HepG2 (cell line): ENCODE measurements around the gene SLC9A4. TPM values are rescaled to one million over a fixed set of nuclear protein-coding genes. Genes with fewer than 3 reads are reported as not detected.

Source experiments
- ATAC-seq: fragments of 200-7000 bp; cut with Tn5 transposase; 3 replicates; pipeline ENCODE4 v1.9.1; 2020; ENCODE audit warnings: mild to moderate bottlenecking, moderate library complexity
- BruUV-seq: library from RNA; stranded (reverse); fragments of 400-500 nt; replicated peaks from 2 replicates; lab custom pipeline; 2021; lab: Mats Ljungman, UMichigan
- CTCF ChIA-PET: fragments of 300-600 bp; formaldehyde crosslinking; extraction: SDS; loops from one replicate; lab custom pipeline; 2021; ENCODE audit warnings: low total read pairs, inconsistent platforms, low intra/inter-chr PET ratio; lab: Yijun Ruan, JAX
- POLR2A ChIA-PET: fragments of 350-600 bp; sonication (Branson Sonifier 250); formaldehyde crosslinking; loops from one replicate; lab custom pipeline; 2020; ENCODE audit warnings: antibody characterized with exemption, inconsistent platforms; lab: Yijun Ruan, JAX
- DNase-seq: peaks from one replicate; pipeline ENCODE4 v3.0.0-alpha.2; 2015; ENCODE audit warnings: low spot score
- FAIRE-seq: peaks from 3 replicates; lab custom pipeline; 2011; peaks lifted over from hg19 to GRCh38; lab: Jason Lieb, UNC
- H2AFZ ChIP-seq: one replicate; pipeline ENCODE4 v1.6.1; 2011; ENCODE audit warnings: low read length, inconsistent platforms
- H3K27ac ChIP-seq: fragments of 300-600 bp; 3 replicates; pipeline ENCODE4 v1.8.0; 2011; ENCODE audit warnings: mixed run types, mild to moderate bottlenecking, mixed read lengths, low read length, inconsistent platforms; ENCODE audit not compliant: insufficient read depth; ENCODE audit errors: extremely low read length
- H3K27me3 ChIP-seq, 2 experiments: fragments of 200-600 bp in 1 of 2; 2 replicates in 1 of 2; 3 replicates in 1 of 2; pipeline versions ENCODE4 v1.6.0 to v1.8.0; 2011; ENCODE audit warnings: low read length in 2 of 2, mild to moderate bottlenecking in 2 of 2, moderate library complexity in 2 of 2, inconsistent platforms in 1 of 2; ENCODE audit not compliant: insufficient read depth in 2 of 2, control insufficient read depth in 1 of 2
- H3K36me3 ChIP-seq, 2 experiments: fragments of 200-600 bp in 1 of 2; replicated peaks in 1 of 2; 2 replicates in 1 of 2; 3 replicates in 1 of 2; pipeline versions ENCODE4 v1.5.1 to v1.8.0; 2011; ENCODE audit warnings: low read length in 2 of 2, inconsistent platforms in 1 of 2; ENCODE audit not compliant: insufficient read depth in 2 of 2, control insufficient read depth in 1 of 2
- H3K4me1 ChIP-seq: 2 replicates; pipeline ENCODE4 v1.5.1; 2012; ENCODE audit warnings: low read length, inconsistent platforms; ENCODE audit not compliant: insufficient read depth
- H3K4me2 ChIP-seq: 2 replicates; pipeline ENCODE4 v1.6.0; 2011; ENCODE audit warnings: low read depth, low read length, inconsistent platforms
- H3K4me3 ChIP-seq, 3 experiments: fragments of 200-600 bp in 1 of 3; sonication (generic), shearing (Covaris generic) in 1 of 3; replicated peaks in 1 of 3; 2 replicates each; pipeline ENCODE4 v1.5.1; 2011 to 2016; ENCODE audit warnings: low read length in 3 of 3, inconsistent platforms in 2 of 3, low read depth in 2 of 3, mild to moderate bottlenecking in 2 of 3, control low read depth in 1 of 3, mixed read lengths in 1 of 3; ENCODE audit not compliant: insufficient read depth in 1 of 3
- H3K79me2 ChIP-seq: one replicate; pipeline ENCODE4 v1.6.1; 2011; ENCODE audit warnings: low read length, inconsistent platforms; ENCODE audit not compliant: insufficient read depth
- H3K9ac ChIP-seq: 2 replicates; pipeline ENCODE4 v1.6.0; 2011; ENCODE audit warnings: mild to moderate bottlenecking, low read depth, low read length, inconsistent platforms; ENCODE audit not compliant: insufficient read depth
- H3K9me3 ChIP-seq: 2 replicates; pipeline ENCODE4 v1.5.1; 2012; ENCODE audit warnings: mild to moderate bottlenecking, low read length
- H4K20me1 ChIP-seq: 2 replicates; pipeline ENCODE4 v1.6.0; 2011; ENCODE audit warnings: inconsistent platforms, mild to moderate bottlenecking, low read length, moderate library complexity; ENCODE audit not compliant: insufficient read depth
- AHR ChIP-seq: IDR thresholded peaks from 2 replicates; pipeline ENCODE4 v1.6.1; 2018; ENCODE audit warnings: missing genetic modification reagents, missing compliant biosample characterization
- CBX2 ChIP-seq, 2 experiments: fragments of 200-600 bp in 1 of 2; sonication (generic); formaldehyde crosslinking in 1 of 2; IDR thresholded peaks; 2 replicates each; pipeline versions ENCODE4 v1.7.0 to v1.8.1; 2018 to 2022; ENCODE audit warnings: low read depth in 2 of 2, low read length in 1 of 2, mild to moderate bottlenecking in 1 of 2, missing genetic modification reagents in 1 of 2
- JARID2 ChIP-seq: sonication (generic); formaldehyde crosslinking; IDR thresholded peaks from 2 replicates; pipeline ENCODE4 v1.8.1; 2023; ENCODE audit warnings: missing genetic modification reagents, inconsistent platforms; ENCODE audit not compliant: insufficient replicate concordance
- MED8 ChIP-seq: sonication (generic); formaldehyde crosslinking; IDR thresholded peaks from 2 replicates; pipeline ENCODE4 v1.8.1; 2023; ENCODE audit warnings: mild to moderate bottlenecking, missing genetic modification reagents; ENCODE audit not compliant: insufficient replicate concordance
- MEF2D ChIP-seq: sonication (generic); formaldehyde crosslinking; IDR thresholded peaks from 2 replicates; pipeline ENCODE4 v1.5.1; 2020; ENCODE audit warnings: mild to moderate bottlenecking, missing genetic modification reagents
- NFE2L1 ChIP-seq: sonication (generic); formaldehyde crosslinking; IDR thresholded peaks from 2 replicates; pipeline ENCODE4 v1.4.0; 2020; ENCODE audit warnings: missing genetic modification reagents, mild to moderate bottlenecking, borderline replicate concordance
- PHF8 ChIP-seq: sonication (generic); formaldehyde crosslinking; IDR thresholded peaks from 2 replicates; pipeline ENCODE4 v1.5.0; 2020; ENCODE audit warnings: missing genetic modification reagents
- RBM39 ChIP-seq: fragments of 200-400 bp; formaldehyde crosslinking; IDR thresholded peaks from one replicate; pipeline ENCODE4 v1.6.1; 2018; ENCODE audit warnings: antibody characterized with exemption, mild to moderate bottlenecking, low read depth, low read length; ENCODE audit not compliant: poor library complexity, severe bottlenecking
- SRSF9 ChIP-seq: fragments of 200-400 bp; formaldehyde crosslinking; IDR thresholded peaks from 2 replicates; pipeline ENCODE4 v1.6.1; 2018; ENCODE audit warnings: borderline replicate concordance, mild to moderate bottlenecking, low read depth, low read length; ENCODE audit not compliant: insufficient read depth, poor library complexity, severe bottlenecking
- ZNF180 ChIP-seq: sonication (generic); formaldehyde crosslinking; IDR thresholded peaks from 2 replicates; pipeline ENCODE4 v1.4.0; 2020; ENCODE audit warnings: low read depth, missing genetic modification reagents, borderline replicate concordance
- ZNF224 ChIP-seq: sonication (generic); formaldehyde crosslinking; IDR thresholded peaks from 2 replicates; pipeline ENCODE4 v1.5.0; 2020; ENCODE audit warnings: mild to moderate bottlenecking, missing genetic modification reagents
- ZSCAN30 ChIP-seq: sonication (generic); formaldehyde crosslinking; IDR thresholded peaks from 2 replicates; pipeline ENCODE4 v1.5.0; 2020; ENCODE audit warnings: mild to moderate bottlenecking, missing genetic modification reagents
- WGBS: methylation state at CpG from one replicate; pipeline ENCODE4 v1.1.6; 2017; ENCODE audit warnings: low lambda C conversion rate; 5-methylcytosine and 5-hydroxymethylcytosine counted together
- in situ Hi-C: cut with HindIII; loops from 2 replicates; pipeline ENCODE4 v1.10.0; 2017; ENCODE audit warnings: low pct_unique_long_range_greater_than_20kb; ENCODE audit not compliant: extremely low pct_ligation_motif_present
- intact Hi-C: fragments of 100-400 bp; cut with micrococcal nuclease; formaldehyde crosslinking; loops from one replicate; pipeline ENCODE4 v1.10.0; 2022; ENCODE audit not compliant: unreplicated experiment
- polyA plus RNA-seq, 8 experiments: library from polyadenylated mRNA; depleted of rRNA in 3 of 8; stranded (reverse) in 7 of 8; unstranded in 1 of 8; fragments of >200 nt; fragmentation: Illumina TruSeq in 4 of 8; extraction: Trizol in 4 of 8; gene quantifications; 2 replicates each; pipeline versions ENCODE4 v1.2.1 to v1.2.3, GENCODE V29; 2011 to 2016; ENCODE audit warnings: low read depth in 4 of 8, missing spikeins in 1 of 8, mixed read lengths in 1 of 8; ENCODE audit not compliant: insufficient read depth in 1 of 8
- total RNA-seq, 5 experiments: library from RNA; depleted of rRNA; stranded (reverse); fragments of >200 nt; fragmentation: Illumina TruSeq; extraction: Trizol; gene quantifications; 2 replicates each; pipeline ENCODE4 v1.2.3, GENCODE V29; 2016; ENCODE audit warnings: low read depth in 1 of 5

The SLC9A4 gene
- total and polyA plus RNA-seq, 2 of the 13 experiments (the other 11 are each of a cell fraction or from before 2014, with no cell fraction given): not detected

DNA sequence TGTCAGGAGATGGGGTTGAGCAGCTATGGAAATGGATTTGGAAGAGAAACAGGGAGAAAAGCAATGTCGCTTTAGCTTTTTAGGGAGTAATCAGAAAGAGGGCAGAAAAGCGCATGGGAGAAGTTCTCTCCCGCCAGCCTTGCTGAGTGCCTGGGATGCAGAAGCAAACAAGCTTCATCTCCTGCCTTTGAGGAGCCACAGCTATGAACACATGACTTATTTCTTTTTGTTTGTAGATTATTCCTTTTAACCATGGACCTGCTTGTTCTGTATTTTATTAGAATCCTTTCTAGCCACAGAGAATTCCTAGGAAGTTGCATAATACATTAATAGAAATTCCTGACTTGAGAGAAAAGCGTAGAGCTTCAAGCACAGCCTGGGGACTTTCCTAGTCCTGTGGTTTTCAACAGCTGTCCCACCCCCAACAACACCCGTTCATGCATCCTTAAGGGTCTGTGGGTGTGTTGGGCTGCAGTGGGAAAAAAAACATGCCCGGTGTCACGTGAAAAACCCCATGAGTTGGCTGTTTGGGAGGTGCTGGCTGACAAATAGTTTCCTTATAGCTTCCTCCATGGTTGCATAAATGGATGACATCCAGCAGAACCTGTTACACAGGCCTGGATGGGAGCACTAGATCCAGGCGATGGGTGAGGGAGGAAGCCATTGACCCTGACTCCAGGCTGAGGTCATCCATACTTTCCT, 14.9 kb downstream of the SLC9A4 start:
- ATAC-seq: no peak
- ChIA-PET POLR2A (no interaction called here), CTCF (no interaction called here)
- Histone ChIP-seq H3K9ac (no peak overlapping the region), H3K36me3 (no peaks in the 10 kb centered on the region), H3K79me2 (no peaks in the 10 kb centered on the region), H2AFZ (no peak overlapping the region), H3K4me1 (no peaks in the 10 kb centered on the region), H3K4me2 (no peak overlapping the region), H3K4me3 (no peak overlapping the region), H3K27me3 (no peaks in the 10 kb centered on the region), H3K27ac (no peak overlapping the region), H3K9me3 (no peaks in the 10 kb centered on the region), H4K20me1 (no peaks in the 10 kb centered on the region)
- FAIRE-seq: no peak
- TF ChIP-seq SRSF9 (no peak), ZNF224 (CRISPR knock-in tag) (no peak), ZNF180 (CRISPR knock-in tag) (no peak), MEF2D (no peak), AHR (CRISPR knock-in tag) (no peak), CBX2 (IDR thresholded peaks at IDR 0.05; ENCODE audit: low read depth, low read length) (no peak), CBX2 (CRISPR knock-in tag; IDR thresholded peaks at IDR 0.05; ENCODE audit: low read depth) (no peak), PHF8 (CRISPR knock-in tag) (no peak), NFE2L1 (CRISPR knock-in tag) (no peak)
- 36% methylated on average over 8 of the region's 8 CpGs for WGBS
- intact Hi-C loops (no loop called here), in situ Hi-C loops (no loop called here)
- BruUV-seq: no TSS peak
- no peak for DNase-seq

DNA sequence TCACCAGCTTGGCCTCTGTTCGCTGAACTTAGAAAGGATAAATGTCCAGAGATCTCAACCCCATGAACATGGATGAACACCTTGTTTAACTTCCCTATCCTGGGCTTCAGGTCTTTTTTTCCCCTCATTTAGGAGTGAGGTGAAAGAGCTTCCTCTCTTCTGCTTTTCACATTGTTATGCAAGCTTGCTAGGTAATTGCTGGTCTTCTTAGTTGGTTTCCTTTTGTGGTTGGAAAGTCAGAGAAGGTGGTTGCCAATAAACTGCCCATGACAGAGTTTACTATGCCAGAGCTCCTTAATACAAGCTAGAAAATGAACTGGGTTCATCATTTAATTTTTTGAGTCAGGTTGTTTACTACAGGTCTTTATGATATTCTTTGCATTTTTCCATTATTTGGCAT, 16.6 kb downstream of the SLC9A4 start:
- DNase-seq (no peak), FAIRE-seq (no peak)
- Histone ChIP-seq H3K27me3 (no peaks in the 10 kb centered on the region), H4K20me1 (no peaks in the 10 kb centered on the region), H3K79me2 (no peaks in the 10 kb centered on the region), H3K27ac (no peak overlapping the region), H3K4me1 (no peaks in the 10 kb centered on the region), H2AFZ (no peak overlapping the region), H3K4me3 (no peak overlapping the region), H3K36me3 (no peaks in the 10 kb centered on the region)
- POLR2A ChIA-PET: no interaction called here
- intact Hi-C loops (no loop called here), in situ Hi-C loops (no loop called here)
- CTCF ChIA-PET: no interaction called here
- BruUV-seq: no TSS peak
- 0% methylated on average over 1 of the region's 1 CpG for WGBS
- TF ChIP-seq MED8 (CRISPR knock-in tag) (no peak), ZSCAN30 (CRISPR knock-in tag) (no peak), RBM39 (no peak), JARID2 (CRISPR knock-in tag) (no peak)
- TF ChIP-seq, all 625 proteins: peak for 0
- Histone ChIP-seq H3K9ac (no peak overlapping the region), H3K4me2 (no peak overlapping the region), H3K9me3 (no peaks in the 10 kb centered on the region)
- no peak for ATAC-seq
